GM19328 (cell line): ENCODE data around the gene DSTN.

Experiments
- ATAC-seq: cut with Tn5 transposase; IDR thresholded peaks from one replicate; pipeline ENCODE4 v1.9.1; 2021; ENCODE audit warnings: mild to moderate bottlenecking, moderate library complexity; ENCODE audit not compliant: unreplicated experiment

Gene DSTN

DNA sequence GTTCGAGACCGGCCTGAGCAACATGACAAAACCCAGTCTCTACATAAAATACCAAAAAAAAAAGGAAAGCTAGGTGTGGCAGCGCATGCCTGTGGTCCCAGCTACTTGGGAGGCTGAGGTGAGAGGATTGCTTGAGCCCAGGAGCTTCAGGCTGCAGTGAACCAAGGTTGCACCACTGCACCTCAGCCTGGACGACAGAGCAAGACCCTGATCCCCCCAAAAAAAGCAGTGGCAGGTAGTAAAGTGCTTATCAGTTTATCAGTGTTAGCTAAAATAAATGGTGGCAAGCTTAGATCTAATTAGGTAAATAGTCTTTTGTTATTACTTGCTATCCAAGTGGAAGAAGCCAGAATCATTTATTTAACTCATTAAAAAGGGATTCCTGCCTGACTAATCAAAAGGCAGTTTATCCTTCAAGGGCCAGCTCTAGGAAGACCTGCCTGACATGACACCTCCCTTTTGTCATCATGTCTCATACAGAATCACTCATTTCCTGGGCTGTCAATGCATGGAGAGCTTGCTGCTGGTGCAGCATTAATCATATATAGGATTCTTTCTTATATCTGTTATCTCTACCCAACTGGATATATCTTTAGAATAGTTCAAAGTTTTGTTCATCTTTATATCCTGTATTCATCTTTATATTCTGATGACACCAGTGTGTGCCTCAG is 9.6 kb downstream of the DSTN start:
- no peak for ATAC-seq

GRCh38 chr20:17580895-17581294 is 11.0 kb downstream of the DSTN start:
- no peak for ATAC-seq

- no peak for ATAC-seq
Measured at GRCh38 chr20:17583126-17583525, 13.3 kb downstream of the DSTN start.

- ATAC-seq, result no peak
Measured at GRCh38 chr20:17584689-17585088, 14.8 kb downstream of the DSTN start.

GRCh38 chr20:17586250-17586649 is 16.4 kb downstream of the DSTN start:
- ATAC-seq, result no peak

DNA sequence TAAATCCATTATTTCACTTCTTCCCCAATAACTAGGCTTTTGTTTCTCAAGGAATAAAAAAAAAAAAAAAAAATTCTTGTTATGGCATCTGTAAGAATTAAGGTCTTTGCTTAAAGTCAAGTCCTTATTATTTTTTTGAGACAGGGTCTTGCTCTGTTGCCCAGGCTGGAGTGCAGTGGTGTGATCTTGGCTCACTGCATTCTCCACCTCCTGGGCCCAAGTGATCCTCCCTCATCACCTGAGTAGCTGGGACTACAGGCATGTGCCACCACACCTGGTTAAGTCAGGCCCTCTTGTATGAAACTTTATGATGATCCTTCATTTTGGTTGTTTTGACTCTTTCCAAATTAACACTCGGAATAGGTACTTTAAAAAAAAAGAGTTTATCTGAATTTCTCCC is 17.3 kb downstream of the DSTN start:
- no peak for ATAC-seq

- ATAC-seq, result no peak
Measured at GRCh38 chr20:17587824-17588223, 17.9 kb downstream of the DSTN start.

GRCh38 chr20:17589161-17589834 is 19.4 kb downstream of the DSTN start:
- ATAC-seq, result no peak

GRCh38 chr20:17590245-17590644 is 20.4 kb downstream of the DSTN start:
- no peak for ATAC-seq

GRCh38 chr20:17593902-17594301 is 24.0 kb downstream of the DSTN start:
- no peak for ATAC-seq

GRCh38 chr20:17594443-17594842 is 24.6 kb downstream of the DSTN start:
- ATAC-seq, result no peak

DNA sequence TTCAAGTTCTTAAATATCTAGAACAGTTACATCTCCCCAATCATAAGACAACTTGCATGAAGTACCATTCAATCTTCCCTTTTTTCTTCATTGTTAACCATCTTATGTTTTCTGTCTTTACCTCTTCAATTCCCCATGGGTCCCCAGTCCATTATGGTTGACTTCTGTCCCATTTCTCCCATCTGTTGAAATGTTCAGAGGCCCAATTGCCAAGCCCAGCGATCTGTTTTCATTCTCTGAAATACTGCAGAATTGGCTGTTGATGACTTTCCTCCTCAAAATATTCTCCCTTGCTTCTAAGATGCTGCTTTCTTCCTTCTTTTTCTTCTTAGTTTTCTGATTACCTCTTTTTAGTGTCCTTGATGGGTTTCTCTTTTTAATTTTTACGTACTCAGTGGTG is 26.0 kb downstream of the DSTN start:
- no peak for ATAC-seq

DNA sequence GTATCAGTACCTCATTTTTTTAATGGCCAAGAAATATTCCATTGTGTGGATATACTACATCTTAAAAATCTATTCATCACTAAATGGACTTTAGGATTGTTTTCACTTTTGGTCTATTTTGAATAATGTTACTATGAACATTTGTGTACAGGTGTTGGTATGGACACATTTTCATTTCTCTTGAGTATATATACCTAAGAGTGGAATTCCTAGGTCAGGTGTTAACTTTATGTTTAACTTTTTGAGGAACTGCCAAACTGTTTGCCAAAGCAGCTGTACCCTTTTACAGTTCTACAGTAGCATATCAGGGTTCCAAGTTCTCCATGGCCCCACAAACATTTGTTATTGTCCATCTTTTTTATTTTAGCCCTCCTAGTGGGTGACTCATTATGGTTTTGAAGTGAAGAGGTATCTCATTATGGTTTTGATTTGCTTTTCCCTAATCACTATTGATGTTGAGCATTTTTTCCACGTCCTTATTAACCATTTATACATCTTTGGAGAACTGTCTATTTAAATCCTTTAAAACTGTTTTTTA is 28.2 kb downstream of the DSTN start:
- no peak for ATAC-seq

DNA sequence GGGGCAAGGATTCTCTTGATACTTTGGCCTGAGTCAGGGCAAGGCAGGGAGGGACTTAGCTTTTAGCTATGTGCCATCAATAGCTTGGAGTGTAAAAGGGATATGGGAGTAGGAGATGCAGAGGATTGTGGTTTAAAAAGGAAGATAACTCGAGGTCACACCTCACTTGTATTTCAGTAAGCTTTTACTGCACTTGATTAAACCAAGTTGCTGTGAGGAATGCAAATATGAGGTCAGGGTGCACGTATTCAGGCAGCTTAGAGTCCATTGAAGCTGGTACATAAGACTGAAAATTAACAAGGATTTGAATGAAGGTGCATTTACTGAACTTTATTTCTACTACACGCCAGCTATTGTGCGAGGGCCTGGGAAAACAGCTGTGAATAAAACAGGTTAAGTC is 32.1 kb downstream of the DSTN start:
- no peak for ATAC-seq

GRCh38 chr20:17602493-17602892 is 32.6 kb downstream of the DSTN start:
- ATAC-seq, result no peak

DNA sequence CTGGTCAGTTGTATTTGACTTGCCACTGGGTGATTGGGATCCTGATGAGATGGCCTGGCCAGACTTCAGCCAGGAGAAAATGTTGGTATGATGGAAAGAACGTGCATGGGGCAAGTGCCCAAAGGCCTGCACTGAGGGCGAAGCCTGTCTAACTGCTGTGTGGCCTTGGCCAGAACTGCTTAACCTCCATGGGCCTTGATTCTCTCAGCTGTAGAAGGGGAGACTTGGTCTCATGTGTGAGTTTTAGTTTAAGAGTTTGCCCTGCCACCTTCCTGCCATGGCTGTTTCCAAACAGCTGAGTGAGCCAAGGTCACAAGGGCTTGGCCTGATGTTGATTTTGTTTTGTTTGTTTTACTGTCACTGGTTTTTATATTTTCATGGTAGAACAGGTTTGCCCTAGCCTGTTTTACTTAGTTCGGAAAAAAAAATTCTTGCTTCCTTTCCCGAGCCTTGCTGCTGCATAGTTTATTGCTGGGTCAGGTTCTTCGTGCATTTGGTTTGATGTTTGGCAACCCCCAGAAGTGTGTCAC is 35.3 kb downstream of the DSTN start:
- no peak for ATAC-seq

DNA sequence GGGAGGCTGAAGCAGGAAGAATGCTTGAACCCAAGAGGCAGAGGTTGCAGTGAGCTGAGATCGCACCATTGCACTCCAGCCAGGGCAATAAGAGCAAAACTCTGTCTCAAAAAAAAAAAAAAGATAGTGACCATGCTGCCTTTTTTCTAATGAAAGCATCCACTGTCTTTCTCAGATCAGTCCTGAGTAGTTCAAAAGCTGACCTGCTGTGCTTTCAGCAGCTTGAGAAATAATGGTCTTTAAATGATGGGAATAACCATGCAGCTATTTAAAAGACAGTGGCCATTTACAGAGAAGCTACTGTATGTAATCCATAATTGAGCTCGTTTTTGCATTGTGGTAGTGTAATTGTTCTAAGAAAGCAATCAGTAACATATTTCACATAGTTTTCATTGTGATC is 36.1 kb downstream of the DSTN start:
- no peak for ATAC-seq

DNA sequence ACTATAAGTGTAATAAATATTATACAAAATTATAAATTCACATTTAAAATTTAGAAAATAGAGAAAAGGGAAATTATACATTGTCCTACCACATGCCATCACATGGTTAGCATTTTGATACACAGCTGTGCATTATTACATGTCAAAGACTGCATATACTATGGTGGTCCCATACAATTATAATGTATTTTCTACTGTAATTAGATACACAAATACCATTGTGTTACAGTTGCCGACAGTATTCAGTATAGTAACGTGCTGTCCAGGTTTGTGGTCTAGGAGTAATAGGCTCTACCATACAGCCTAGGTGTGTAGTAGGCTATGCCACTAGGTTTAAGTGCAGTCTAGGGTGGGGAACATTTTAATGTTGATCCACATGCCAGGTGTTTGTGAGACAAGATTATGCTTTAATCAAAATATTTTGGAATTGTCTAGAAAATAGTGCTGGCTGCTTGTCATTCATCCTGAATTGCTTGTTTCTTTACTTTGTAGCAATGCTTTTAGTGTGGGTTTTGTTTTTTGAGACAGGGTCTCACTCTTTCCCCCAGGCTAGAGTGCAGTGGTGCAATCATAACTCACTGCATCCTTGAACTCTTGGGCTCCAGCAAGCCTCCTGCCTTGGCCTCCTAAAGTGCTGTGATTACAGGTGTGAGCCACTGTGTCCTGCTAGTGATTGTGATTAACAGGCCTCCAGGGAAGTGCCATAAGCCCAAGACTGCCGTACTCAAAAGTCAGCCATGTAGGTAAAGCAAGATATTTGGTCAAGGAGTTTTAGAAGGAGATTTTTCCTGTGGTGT is 39.0 kb downstream of the DSTN start:
- no peak for ATAC-seq

DNA sequence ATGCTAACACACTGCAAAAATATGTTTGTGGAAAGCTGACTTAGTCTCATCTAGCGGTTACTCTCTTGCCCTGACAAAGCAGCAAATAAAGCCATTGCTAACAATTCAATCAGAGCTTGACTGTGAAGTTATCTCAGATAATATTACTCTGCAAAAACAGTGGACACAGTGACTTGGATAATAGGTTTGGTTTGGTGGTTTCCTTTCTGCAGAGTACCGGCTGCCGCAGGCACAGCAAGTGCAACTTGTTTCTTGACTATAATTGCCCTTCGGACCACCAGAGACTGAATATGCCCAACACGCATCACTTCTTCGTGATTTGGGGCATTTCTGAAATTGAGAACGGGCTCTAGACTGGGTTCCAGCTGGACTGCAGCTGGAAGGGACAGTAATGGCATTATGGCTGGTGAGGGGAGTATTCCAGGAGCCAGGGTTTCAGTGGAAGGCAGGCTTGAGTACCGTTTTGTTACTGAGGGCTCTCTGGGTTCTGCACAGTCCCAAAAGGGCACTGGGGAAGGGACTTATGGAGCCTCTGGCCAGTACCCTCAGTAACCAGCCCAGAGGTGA is 40.0 kb downstream of the DSTN start:
- no peak for ATAC-seq

DNA sequence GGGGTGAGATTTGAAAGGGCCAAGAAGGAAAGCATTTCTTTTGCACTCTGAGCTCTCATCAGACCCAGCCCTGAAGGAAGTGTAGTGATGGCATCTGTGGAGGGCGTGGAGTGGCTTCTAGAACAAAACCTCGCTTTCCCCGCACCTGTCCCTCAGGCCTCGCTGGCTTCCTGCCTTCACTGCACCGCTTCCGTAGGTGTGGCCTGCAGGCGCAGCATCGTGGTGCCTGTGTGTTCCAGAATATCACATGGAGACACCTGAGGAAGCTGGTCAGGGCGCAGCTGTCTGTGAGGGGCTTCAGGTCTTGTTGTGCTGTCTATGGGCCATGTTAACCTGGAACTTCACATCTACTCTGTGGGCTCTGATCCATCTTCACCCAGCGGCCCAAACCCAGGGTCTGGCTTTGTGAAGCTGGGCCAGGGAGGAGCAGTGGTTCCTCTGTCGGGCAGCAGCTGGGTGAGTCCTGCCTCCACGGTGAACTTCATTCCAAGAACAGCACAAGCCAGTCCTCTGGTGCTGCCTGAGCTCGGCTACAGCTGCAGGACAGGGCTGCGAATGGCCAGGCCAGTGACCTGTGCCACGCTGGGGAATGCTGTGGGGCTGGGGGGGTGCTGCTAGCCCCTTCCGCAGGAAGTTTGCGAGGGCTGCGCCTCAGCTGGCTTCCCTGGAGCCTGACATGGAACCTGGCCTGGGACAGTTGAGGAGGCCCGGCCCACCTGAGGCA is 40.9 kb downstream of the DSTN start:
- ATAC-seq, result no peak

- ATAC-seq, result no peak
Measured at GRCh38 chr20:17611290-17611539, 41.3 kb downstream of the DSTN start.
